NCI-H748 (cell line): ENCODE results near the gene CDKL4.
"Not testable (repeated sequence)": the region's sequence is repeated elsewhere in the genome, so short reads cannot be mapped to it uniquely, and the experiment has no call there.

Experiments used
- DNase-seq: peaks from one replicate; lab custom pipeline; 2025; ENCODE audit not compliant: unreplicated experiment; lab: John Stamatoyannopoulos, UW

Gene CDKL4

GRCh38 chr2:39179974-39180960, 63.5 kb downstream of the CDKL4 start:
- no peak for DNase-seq

GRCh38 chr2:39178756-39179155, 65.0 kb downstream of the CDKL4 start:
- no peak for DNase-seq

GRCh38 chr2:39176997-39177396, 66.8 kb downstream of the CDKL4 start:
- DNase-seq = no peak

GRCh38 chr2:39175026-39175812, 68.6 kb downstream of the CDKL4 start:
- no peak for DNase-seq

- no peak for DNase-seq
These were observed 69.7 kb downstream of the CDKL4 start for GRCh38 chr2:39174022-39174421.

- DNase-seq = not testable (repeated sequence)
These were observed 71.6 kb downstream of the CDKL4 start for GRCh38 chr2:39172047-39172706.

GRCh38 chr2:39171621-39172020, 72.1 kb downstream of the CDKL4 start:
- no peak for DNase-seq

GRCh38 chr2:39164089-39164488, 79.7 kb downstream of the CDKL4 start:
- no peak for DNase-seq

- no peak for DNase-seq
These were observed 82.8 kb downstream of the CDKL4 start for GRCh38 chr2:39160982-39161381.

GRCh38 chr2:39159283-39159682, 84.5 kb downstream of the CDKL4 start:
- no peak for DNase-seq

- no peak for DNase-seq
These were observed 85.4 kb downstream of the CDKL4 start for GRCh38 chr2:39158351-39158750.

- DNase-seq = no peak
These were observed 86.9 kb downstream of the CDKL4 start for GRCh38 chr2:39156846-39157245.

GRCh38 chr2:39156107-39156506, 87.7 kb downstream of the CDKL4 start:
- DNase-seq = no peak

- not testable (repeated sequence) for DNase-seq
These were observed 88.2 kb downstream of the CDKL4 start for GRCh38 chr2:39155573-39155972.

GRCh38 chr2:39154944-39155343, 88.8 kb downstream of the CDKL4 start:
- DNase-seq = no peak

GRCh38 chr2:39153312-39153711, 90.5 kb downstream of the CDKL4 start:
- DNase-seq = no peak

- DNase-seq = no peak
These were observed 91.3 kb downstream of the CDKL4 start for GRCh38 chr2:39152504-39152903.

- DNase-seq = peak; percentile 19
These were observed 92.8 kb downstream of the CDKL4 start for GRCh38 chr2:39150890-39151497.

- no peak for DNase-seq
These were observed 93.6 kb downstream of the CDKL4 start for GRCh38 chr2:39150102-39150562.

GRCh38 chr2:39146630-39147029, 97.1 kb downstream of the CDKL4 start:
- DNase-seq = no peak

- no peak for DNase-seq
These were observed 97.8 kb downstream of the CDKL4 start for GRCh38 chr2:39145906-39146421.
